HG03460 (cell line): ENCODE data around the gene WIZ.
A peak's percentile ranks its signal among the peaks of the same experiment; 100 is the strongest.

Experiments used
- ATAC-seq: cut with Tn5 transposase; IDR thresholded peaks from one replicate; pipeline ENCODE4 v1.9.1; 2021; ENCODE audit not compliant: unreplicated experiment

Gene WIZ

GRCh38 chr19:15466851-15467733 is 17.3 kb upstream of the WIZ start:
- ATAC-seq, result peak; percentile 49

GRCh38 chr19:15464394-15465385 is 14.9 kb upstream of the WIZ start, which contains the start of gene RASAL3:
Gene RASAL3, minus strand, starts transcription at chr19:15464544. Its CDS starts 186 bp downstream, at chr19:15464358.
- ATAC-seq, result no peak

- ATAC-seq, result no peak
Measured at GRCh38 chr19:15463861-15464371, 14.2 kb upstream of the WIZ start.

GRCh38 chr19:15461694-15462093 is 11.9 kb upstream of the WIZ start:
- no peak for ATAC-seq

- no peak for ATAC-seq
Measured at GRCh38 chr19:15457701-15458484, 8.1 kb upstream of the WIZ start.

- ATAC-seq, result no peak
Measured at GRCh38 chr19:15456871-15457700, 7.3 kb upstream of the WIZ start.

GRCh38 chr19:15456441-15456840 is 6.7 kb upstream of the WIZ start:
- ATAC-seq, result no peak

GRCh38 chr19:15455996-15456395 is 6.2 kb upstream of the WIZ start:
- ATAC-seq, result no peak

GRCh38 chr19:15453906-15454860 is 4.4 kb upstream of the WIZ start:
- no peak for ATAC-seq

GRCh38 chr19:15453091-15453578 is 3.4 kb upstream of the WIZ start:
- no peak for ATAC-seq

- no peak for ATAC-seq
Measured at GRCh38 chr19:15452111-15453047, 2.6 kb upstream of the WIZ start.

- no peak for ATAC-seq
Measured at GRCh38 chr19:15450528-15450890, 753 bp upstream of the WIZ start.

GRCh38 chr19:15448778-15449619 is 757 bp downstream of the WIZ start:
- ATAC-seq, result no peak

- no peak for ATAC-seq
Measured at GRCh38 chr19:15448044-15448777, 1.5 kb downstream of the WIZ start.

GRCh38 chr19:15447057-15447456 is 2.7 kb downstream of the WIZ start:
- ATAC-seq, result no peak
